Muscle layer of colon (tissue), 2 donors: ENCODE data around the gene ZNF783.
A peak's percentile ranks its signal among the peaks of the same experiment; 100 is the strongest.

Source experiments
- H3K27ac ChIP-seq: one replicate; pipeline ENCODE4 v1.7.0; 2013; ENCODE audit warnings: low read depth, mild to moderate bottlenecking, low read length, moderate library complexity
- H3K27me3 ChIP-seq, 2 donors: one replicate each; pipeline ENCODE4 v1.7.0; 2013; ENCODE audit warnings: low read length in 2 of 2, mild to moderate bottlenecking in 2 of 2; ENCODE audit not compliant: insufficient read depth in 2 of 2, control insufficient read depth in 1 of 2
- H3K36me3 ChIP-seq: one replicate; pipeline ENCODE4 v1.7.0; 2013; ENCODE audit warnings: mild to moderate bottlenecking, low read length; ENCODE audit not compliant: insufficient read depth
- H3K4me1 ChIP-seq: one replicate; pipeline ENCODE4 v1.7.0; 2013; ENCODE audit warnings: mild to moderate bottlenecking, low read length; ENCODE audit not compliant: insufficient read depth
- H3K4me3 ChIP-seq, 2 donors: one replicate each; pipeline ENCODE4 v1.7.0; 2013; ENCODE audit warnings: low read length in 2 of 2, low read depth in 1 of 2, mild to moderate bottlenecking in 1 of 2, moderate library complexity in 1 of 2
- H3K9ac ChIP-seq: one replicate; pipeline ENCODE4 v1.7.0; 2013; ENCODE audit warnings: low read length
- H3K9me3 ChIP-seq: one replicate; pipeline ENCODE4 v1.7.0; 2013; ENCODE audit warnings: mild to moderate bottlenecking, low read length
- donor health status: abdominal sarcoma.
- donor health status: Adenocarcinoma of cecum.

The ZNF783 gene

DNA sequence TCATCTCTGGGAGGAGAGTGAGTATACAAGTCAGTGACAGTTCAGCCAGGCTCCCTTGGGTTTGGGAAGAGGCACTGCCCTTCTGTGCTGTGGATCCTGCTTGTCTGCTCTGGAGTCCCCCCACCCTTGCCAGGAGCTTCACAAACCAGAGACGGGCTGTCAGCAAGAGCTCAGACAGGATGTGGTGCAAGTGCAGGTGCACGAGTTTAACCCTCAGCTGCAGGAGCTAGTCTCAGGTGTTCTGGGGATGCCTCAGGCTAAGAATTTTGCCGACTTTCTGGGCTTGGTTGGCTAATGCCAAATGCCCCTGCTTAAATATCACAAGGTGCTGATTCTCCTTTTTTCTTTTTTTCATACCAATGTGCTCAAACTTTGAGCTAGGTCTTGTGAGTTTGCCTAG is 22.3 kb downstream of the ZNF783 start:
- no peaks in the 10 kb centered on the region for H3K9me3 ChIP-seq
- no peak overlapping the region for H3K27ac ChIP-seq
- no peaks in the 10 kb centered on the region for H3K27me3 ChIP-seq
- H3K9ac ChIP-seq, result no peak overlapping the region
- H3K4me1 ChIP-seq, result peaks cover 10% of the 10 kb centered on the region
- peaks cover 12% of the 10 kb centered on the region for H3K36me3 ChIP-seq
- peak overlapping the region in 1 of 2 donors; percentile 77 for H3K4me3 ChIP-seq

DNA sequence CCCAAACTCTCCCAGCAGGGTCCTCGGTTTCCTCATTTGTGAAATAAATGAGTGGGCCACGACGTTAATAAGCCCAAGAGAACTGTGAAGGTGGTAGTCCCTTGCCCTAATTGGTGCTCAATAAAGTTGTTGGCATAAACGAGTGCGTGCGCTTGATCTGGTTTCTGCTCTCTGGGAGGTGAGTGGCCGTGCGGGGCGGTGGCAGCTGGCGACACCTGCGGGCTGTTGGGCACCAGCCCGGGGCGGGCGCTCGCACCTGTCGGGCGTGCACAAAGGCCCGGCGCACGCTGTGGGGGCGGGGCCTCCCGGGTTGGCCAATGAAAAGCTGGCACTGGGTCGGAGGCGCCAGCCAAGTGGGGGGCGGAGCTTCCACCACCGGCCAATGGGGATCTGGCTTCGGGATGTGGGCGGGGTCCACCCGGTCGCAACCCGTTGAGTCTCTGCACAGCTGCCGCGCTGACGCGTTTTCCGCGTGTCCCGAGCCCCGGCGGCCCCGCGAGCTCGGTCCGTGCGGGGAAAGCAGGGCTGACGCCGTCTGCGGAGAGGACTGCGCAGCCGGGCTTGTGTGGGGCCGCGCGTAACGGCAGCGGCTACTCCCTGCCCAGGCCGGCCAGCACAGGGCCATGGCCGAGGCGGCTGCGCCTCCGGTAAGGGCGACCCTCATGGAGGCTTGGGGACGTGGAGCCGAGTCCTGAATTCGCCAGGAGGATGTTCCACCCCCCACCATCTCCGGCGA is 23.0 kb downstream of the ZNF783 start:
- Histone ChIP-seq H3K9ac (peak overlapping the region; percentile 36), H3K4me3 (peak overlapping the region; percentile 38 to 77), H3K4me1 (peaks cover 10% of the 10 kb centered on the region), H3K27me3 (no peaks in the 10 kb centered on the region), H3K9me3 (no peaks in the 10 kb centered on the region), H3K36me3 (peaks cover 13% of the 10 kb centered on the region), H3K27ac (no peak overlapping the region)

DNA sequence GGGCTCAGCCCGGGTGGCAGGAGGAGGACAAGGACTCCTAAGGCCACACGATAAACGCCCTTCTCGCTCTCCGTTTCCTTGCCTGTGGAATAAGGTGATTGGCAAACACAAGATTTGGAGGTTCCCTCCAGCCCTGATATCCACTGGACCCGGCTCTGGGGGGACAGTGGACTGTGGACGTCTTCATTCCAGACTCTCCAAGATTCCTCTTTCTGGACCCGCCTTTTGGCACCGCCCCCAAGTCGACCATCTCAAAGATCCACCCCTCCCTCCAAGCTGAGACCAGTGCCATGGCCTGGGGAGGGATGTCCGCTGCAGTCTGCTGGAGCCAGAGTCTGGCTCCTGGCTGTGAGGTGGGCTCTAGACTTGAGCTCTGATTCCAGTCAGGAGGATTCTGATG is 23.6 kb downstream of the ZNF783 start:
- H3K27ac ChIP-seq, result no peak overlapping the region

DNA sequence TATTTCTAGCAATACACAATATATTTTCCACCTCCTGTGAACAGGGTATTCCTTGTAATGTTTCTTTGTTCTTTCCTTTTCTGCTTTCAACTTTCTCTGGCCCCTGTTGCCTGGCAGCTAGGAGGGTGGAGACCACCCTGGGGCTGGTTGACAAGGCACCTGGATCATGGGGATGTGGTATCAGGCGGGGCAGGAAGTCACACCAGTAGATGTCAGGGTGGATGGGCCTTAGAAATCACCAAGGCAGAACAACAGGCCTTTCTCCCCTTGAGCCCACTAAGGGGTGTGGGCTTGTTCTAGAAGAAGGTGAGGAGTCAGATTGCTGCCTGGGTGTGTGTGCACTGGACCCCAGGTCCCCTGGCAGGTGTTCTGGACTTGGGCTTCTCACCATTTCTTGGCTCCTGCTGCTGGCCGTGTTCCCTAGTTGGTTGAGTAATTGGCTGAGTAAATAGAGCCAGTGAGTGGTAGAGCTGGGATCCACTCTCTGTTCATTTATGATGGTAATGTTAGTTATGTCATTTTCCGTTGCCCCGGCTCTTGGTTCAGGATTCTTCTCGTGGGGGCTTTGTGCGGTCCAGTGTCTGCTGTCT is 24.9 kb downstream of the ZNF783 start:
- no peak overlapping the region for H3K9ac ChIP-seq
- no peaks in the 10 kb centered on the region for H3K9me3 ChIP-seq
- H3K4me1 ChIP-seq, result peaks cover 10% of the 10 kb centered on the region
- H3K4me3 ChIP-seq, result no peak overlapping the region
- peaks cover 5% of the 10 kb centered on the region for H3K36me3 ChIP-seq
- no peaks in the 10 kb centered on the region for H3K27me3 ChIP-seq
- no peak overlapping the region for H3K27ac ChIP-seq

More for the DNA sequence above, 23.6 kb downstream of the ZNF783 start:
- Histone ChIP-seq H3K4me1 (peaks cover 10% of the 10 kb centered on the region), H3K4me3 (peak overlapping the region; percentile 38 to 77), H3K27me3 (no peaks in the 10 kb centered on the region), H3K9ac (peak overlapping the region; percentile 36), H3K9me3 (no peaks in the 10 kb centered on the region), H3K36me3 (peaks cover 10% of the 10 kb centered on the region)

DNA sequence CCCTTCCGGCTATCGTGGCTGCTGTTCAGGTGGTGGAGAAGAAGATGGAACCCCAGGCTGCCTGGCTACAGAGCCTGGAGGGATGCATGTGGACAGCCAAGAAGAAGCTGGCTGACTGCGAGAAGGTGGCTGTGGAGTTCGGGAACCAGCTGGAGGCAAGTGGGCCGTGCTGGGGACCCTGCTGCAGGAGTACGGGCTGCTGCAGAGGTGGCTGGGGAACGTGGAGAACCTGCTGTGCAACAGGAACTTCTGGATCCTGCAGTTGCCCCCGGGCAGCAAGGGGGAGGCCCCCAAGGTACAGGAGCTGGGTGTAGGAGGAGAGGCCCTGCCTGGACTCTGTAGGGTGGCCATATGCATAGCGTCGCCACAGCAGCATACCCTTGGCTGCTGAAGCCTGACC is 25.6 kb downstream of the ZNF783 start:
- Histone ChIP-seq H3K9me3 (no peaks in the 10 kb centered on the region), H3K4me3 (no peak overlapping the region), H3K4me1 (peaks cover 10% of the 10 kb centered on the region), H3K27me3 (no peaks in the 10 kb centered on the region), H3K27ac (no peak overlapping the region), H3K9ac (no peak overlapping the region), H3K36me3 (peaks cover 5% of the 10 kb centered on the region)

DNA sequence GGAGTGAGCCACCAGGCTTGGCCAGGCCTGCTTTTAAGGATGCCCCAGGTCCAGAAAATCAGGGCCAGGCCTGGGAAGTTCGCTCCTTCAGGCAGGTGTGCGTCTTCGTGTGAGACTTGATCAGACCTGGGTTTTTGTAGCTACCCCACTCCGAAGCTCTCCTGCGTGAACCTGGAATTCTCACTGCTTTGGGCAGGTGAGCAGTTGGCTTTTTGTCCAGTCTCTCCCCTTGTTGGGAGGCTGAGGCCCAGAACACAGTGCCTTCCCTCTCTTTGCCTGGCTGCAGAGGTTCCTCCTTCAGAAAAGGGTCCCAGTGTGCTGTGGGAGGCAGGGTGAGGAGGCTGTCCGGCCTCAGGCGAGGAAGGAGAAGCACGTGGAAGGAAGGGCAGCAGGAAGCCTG is 27.3 kb downstream of the ZNF783 start:
- no peak overlapping the region for H3K27ac ChIP-seq
- H3K4me1 ChIP-seq, result peaks cover 10% of the 10 kb centered on the region
- H3K9ac ChIP-seq, result no peak overlapping the region
- peaks cover 9% of the 10 kb centered on the region for H3K36me3 ChIP-seq
- no peaks in the 10 kb centered on the region for H3K27me3 ChIP-seq
- no peaks in the 10 kb centered on the region for H3K9me3 ChIP-seq
- no peak overlapping the region for H3K4me3 ChIP-seq

DNA sequence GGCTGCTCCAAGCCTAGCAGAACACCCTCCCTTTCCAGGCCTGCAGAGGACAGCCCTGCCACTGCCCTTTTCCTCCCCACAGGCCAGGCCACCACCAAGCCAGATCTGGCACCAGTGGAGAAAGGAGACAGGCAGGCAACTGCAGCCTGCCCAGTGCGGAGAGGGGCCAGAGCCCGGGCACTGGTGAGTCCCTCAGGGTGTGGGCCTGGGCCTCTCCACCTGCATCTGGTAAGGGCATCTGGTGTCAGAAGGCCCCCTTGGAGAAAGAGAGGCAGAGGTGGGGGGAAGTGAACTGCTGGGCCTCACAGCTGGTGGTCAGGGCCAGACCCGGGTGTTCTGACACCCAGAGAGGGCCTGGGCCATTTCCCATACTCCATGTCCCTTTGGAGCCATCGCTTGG is 27.9 kb downstream of the ZNF783 start:
- H3K4me1 ChIP-seq, result peaks cover 7% of the 10 kb centered on the region
- no peak overlapping the region for H3K9ac ChIP-seq
- H3K4me3 ChIP-seq, result no peak overlapping the region
- no peak overlapping the region for H3K27ac ChIP-seq
- no peaks in the 10 kb centered on the region for H3K9me3 ChIP-seq
- no peaks in the 10 kb centered on the region for H3K27me3 ChIP-seq
- H3K36me3 ChIP-seq, result peaks cover 9% of the 10 kb centered on the region

DNA sequence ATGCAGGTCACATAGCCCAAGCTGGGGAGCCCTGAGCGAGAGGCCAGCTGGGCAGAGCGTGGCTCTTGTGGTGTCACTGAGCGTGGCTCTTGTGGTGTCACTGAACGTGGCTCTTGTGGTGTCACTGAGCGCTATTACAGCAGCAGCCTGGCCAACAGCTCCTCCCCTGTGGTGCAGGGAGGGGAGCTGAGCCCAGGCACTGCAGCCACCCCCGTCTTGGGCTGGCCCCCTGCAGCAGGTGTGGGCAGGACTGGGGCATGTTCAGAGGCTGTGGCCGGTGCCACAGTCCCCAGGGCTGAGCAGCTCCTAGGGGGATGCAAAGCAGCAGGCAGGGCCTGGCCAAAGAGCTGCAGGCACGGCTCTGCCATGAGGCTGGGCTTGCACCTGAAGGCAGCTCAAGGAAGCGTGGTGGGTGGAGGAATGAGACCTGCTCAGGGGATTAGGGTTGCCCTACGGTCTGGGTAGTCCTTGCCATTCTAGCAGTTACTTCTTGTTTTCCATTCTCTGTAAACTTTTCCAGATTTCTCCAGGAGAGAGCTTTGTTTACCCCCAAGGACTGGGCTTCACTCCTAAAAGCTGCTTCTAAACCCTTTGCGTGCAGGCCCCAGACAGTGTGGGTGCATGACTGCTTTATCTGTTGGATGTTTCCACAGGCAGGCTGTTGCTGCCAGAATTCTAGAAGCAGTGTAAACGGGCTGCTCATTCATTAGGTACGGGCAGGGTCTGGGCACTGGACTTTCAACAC is 29.2 kb downstream of the ZNF783 start:
- H3K9ac ChIP-seq, result no peak overlapping the region
- H3K36me3 ChIP-seq, result peaks cover 9% of the 10 kb centered on the region
- H3K4me3 ChIP-seq, result no peak overlapping the region
- H3K27me3 ChIP-seq, result no peaks in the 10 kb centered on the region
- no peaks in the 10 kb centered on the region for H3K9me3 ChIP-seq
- H3K4me1 ChIP-seq, result no peaks in the 10 kb centered on the region
- no peak overlapping the region for H3K27ac ChIP-seq

DNA sequence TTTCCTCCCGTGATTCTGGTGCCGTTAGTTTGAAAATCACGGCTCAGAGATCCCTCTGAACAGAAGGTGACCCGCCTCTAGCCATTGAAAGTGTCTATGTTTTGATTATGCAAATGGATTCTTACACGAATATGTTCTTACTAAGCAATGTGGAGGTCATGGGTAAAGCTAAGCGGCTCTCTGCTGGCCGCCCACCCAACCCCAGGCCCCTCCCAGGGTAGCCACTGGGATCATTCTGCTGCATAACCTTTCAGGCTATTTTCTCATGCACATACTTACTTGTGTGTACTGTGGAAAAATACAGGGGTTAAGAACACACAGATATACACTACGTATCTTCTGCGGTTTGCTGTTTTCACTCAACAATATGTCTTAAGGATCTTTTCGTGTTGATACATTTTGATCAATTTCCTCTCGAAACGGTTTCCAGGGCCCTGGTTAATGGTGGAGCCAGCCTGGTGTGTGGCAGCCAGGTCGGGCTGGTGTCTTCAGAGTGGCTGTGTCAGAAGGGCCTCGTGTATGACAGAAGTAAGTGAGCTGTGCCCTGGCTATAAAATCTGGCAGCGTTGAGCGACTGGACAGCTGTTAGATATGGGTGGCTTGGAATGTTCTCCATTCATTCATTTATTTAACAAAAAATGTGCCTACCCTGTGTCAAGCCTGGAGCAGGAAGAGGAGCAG is 29.9 kb downstream of the ZNF783 start:
- no peak overlapping the region for H3K4me3 ChIP-seq
- no peaks in the 10 kb centered on the region for H3K4me1 ChIP-seq
- H3K27me3 ChIP-seq, result no peaks in the 10 kb centered on the region
- peaks cover 9% of the 10 kb centered on the region for H3K36me3 ChIP-seq
- no peak overlapping the region for H3K9ac ChIP-seq
- H3K9me3 ChIP-seq, result no peaks in the 10 kb centered on the region
- H3K27ac ChIP-seq, result no peak overlapping the region

DNA sequence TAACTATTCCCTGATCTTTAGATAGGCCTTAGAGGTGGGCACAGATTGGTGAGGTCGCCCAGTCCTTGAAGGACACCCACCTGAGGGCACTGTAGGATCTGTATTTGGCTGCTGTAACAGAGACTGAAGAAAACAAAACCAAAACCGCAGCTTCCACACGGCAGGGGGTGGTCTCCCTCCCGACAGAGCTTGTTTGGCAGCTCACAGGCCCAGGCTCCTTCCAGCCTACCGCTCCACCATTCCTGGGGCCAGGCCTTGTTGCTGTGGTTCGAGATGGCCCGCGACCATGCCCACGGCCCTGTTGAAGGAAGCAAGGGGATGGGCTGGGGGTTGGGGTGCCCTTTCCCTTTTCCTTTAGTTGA is 30.4 kb downstream of the ZNF783 start:
- no peaks in the 10 kb centered on the region for H3K9me3 ChIP-seq
- H3K4me1 ChIP-seq, result no peaks in the 10 kb centered on the region
- no peaks in the 10 kb centered on the region for H3K27me3 ChIP-seq
- peaks cover 9% of the 10 kb centered on the region for H3K36me3 ChIP-seq
- no peak overlapping the region for H3K9ac ChIP-seq
- no peak overlapping the region for H3K27ac ChIP-seq
- H3K4me3 ChIP-seq, result no peak overlapping the region

DNA sequence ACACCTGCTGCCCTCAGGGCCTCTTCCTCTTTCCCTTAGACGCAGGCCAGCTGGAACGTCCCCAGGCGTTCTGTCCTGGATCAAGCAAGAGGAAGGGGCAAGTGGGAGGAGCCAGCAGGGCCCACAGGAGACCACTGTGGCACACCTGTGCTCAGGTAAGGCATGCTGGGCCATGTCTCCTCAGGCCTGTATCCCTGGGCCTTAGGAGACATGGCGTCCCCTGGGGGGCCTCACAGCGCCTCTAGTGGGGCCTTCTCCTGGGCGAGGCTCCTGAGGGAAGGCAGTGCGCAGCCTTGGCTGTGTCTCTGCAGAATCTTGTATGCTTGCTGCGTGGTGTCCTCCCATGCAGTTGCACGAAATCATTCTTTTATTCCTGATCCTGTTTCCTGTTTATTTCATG is 31.3 kb downstream of the ZNF783 start:
- no peaks in the 10 kb centered on the region for H3K9me3 ChIP-seq
- no peak overlapping the region for H3K27ac ChIP-seq
- peaks cover 9% of the 10 kb centered on the region for H3K36me3 ChIP-seq
- no peaks in the 10 kb centered on the region for H3K4me1 ChIP-seq
- no peaks in the 10 kb centered on the region for H3K27me3 ChIP-seq
- H3K9ac ChIP-seq, result no peak overlapping the region
- no peak overlapping the region for H3K4me3 ChIP-seq
